K562 (cell line): Measurements from ENCODE around the gene ZNF646. TPM values are rescaled to one million over a fixed set of nuclear protein-coding genes. Genes with fewer than 3 reads are reported as not detected.
A peak's percentile ranks its signal among the peaks of the same experiment; 100 is the strongest.

Experiments
- AFF1 ChIP-seq, 2 experiments: fragments of 450-650 bp; IDR thresholded peaks; 2 replicates each; pipeline ENCODE4 v1.6.1; 2018; ENCODE audit warnings: mild to moderate bottlenecking in 2 of 2, low read depth in 1 of 2; ENCODE audit not compliant: partially characterized antibody in 2 of 2
- BACH1 ChIP-seq: fragments of 200-800 bp; sonication (Bioruptor generic); IDR thresholded peaks from 2 replicates; pipeline ENCODE4 v1.6.1; 2016; ENCODE audit warnings: missing genetic modification characterization, missing compliant biosample characterization
- CHCHD3 ChIP-seq: fragments of 250-450 bp; sonication (Bioruptor Pico); IDR thresholded peaks from 2 replicates; pipeline ENCODE4 v2.1.2; 2022; ENCODE audit warnings: mild to moderate bottlenecking
- E2F3 ChIP-seq: fragments of 250-450 bp; sonication (Bioruptor Pico); IDR thresholded peaks from 2 replicates; pipeline ENCODE4 v1.4.0; 2020; ENCODE audit warnings: mild to moderate bottlenecking
- GABPB2 ChIP-seq: fragments of 250-450 bp; sonication (Bioruptor Pico); conservative IDR thresholded peaks from 2 replicates; pipeline ENCODE4 v1.5.1; 2021; ENCODE audit warnings: mild to moderate bottlenecking
- HMBOX1 ChIP-seq: sonication (generic); IDR thresholded peaks from 2 replicates; pipeline ENCODE4 v1.6.1; 2016
- MAFK ChIP-seq: IDR thresholded peaks from 2 replicates; pipeline ENCODE4 v1.6.1; 2011; ENCODE audit warnings: low read length, improper control_type of control experiment
- MTA2 ChIP-seq: fragments of 450-650 bp; IDR thresholded peaks from 2 replicates; pipeline ENCODE4 v1.6.1; 2016; ENCODE audit warnings: low read depth
- SMAD3 ChIP-seq: fragments of 450-650 bp; formaldehyde crosslinking; conservative IDR thresholded peaks from 2 replicates; pipeline ENCODE4 v1.4.0; 2020; ENCODE audit warnings: mild to moderate bottlenecking
- THAP12 ChIP-seq: fragments of 250-450 bp; sonication (Bioruptor Pico); IDR thresholded peaks from 2 replicates; pipeline ENCODE4 v1.9.0; 2021; ENCODE audit warnings: mild to moderate bottlenecking, inconsistent platforms
- TSC22D4 ChIP-seq: fragments of 450-650 bp; IDR thresholded peaks from 2 replicates; pipeline ENCODE4 v1.6.1; 2016; ENCODE audit warnings: missing genetic modification characterization, missing biosample characterization, control low read depth
- ZNF717 ChIP-seq: fragments of 250-450 bp; sonication (Bioruptor Pico); IDR thresholded peaks from 2 replicates; pipeline ENCODE4 v1.5.0; 2021
- polyA plus RNA-seq, 8 experiments: library from polyadenylated mRNA; depleted of rRNA in 4 of 8; stranded (reverse) in 5 of 8; unstranded in 3 of 8; fragments of >200 nt; fragmentation: Nextera tagmentation in 2 of 8; fragmentation: Illumina TruSeq in 1 of 8; extraction: Ambion mirVana in 2 of 8; extraction: Trizol in 1 of 8; gene quantifications; 2 replicates each; pipeline versions ENCODE4 v1.2.1 to v1.2.3, GENCODE V29; 2011 to 2014; ENCODE audit warnings: inconsistent platforms in 1 of 8, missing spikeins in 1 of 8
- total RNA-seq, 7 experiments: library from RNA; depleted of rRNA in 6 of 7; stranded (reverse); fragments of >200 nt in 6 of 7; fragmentation: Illumina TruSeq in 2 of 7; extraction: Trizol in 2 of 7; gene quantifications; 2 replicates each; pipeline versions ENCODE4 v1.2.1 to v1.2.3, GENCODE V29; 2011 to 2021; ENCODE audit warnings: low replicate concordance in 1 of 7
- TF ChIP-seq, protein P1 (sequence below): fragments of 250-450 bp; sonication (Bioruptor Pico); IDR thresholded peaks from 2 replicates; pipeline ENCODE4 v1.4.0; 2020; ENCODE audit warnings: mild to moderate bottlenecking, moderate library complexity
- TF ChIP-seq, protein P2 (sequence below): fragments of 250-450 bp; sonication (Bioruptor Pico); IDR thresholded peaks from 2 replicates; pipeline ENCODE4 v1.8.0; 2022; ENCODE audit warnings: inconsistent platforms

Gene ZNF646
- total and polyA plus RNA-seq, 9 of the 15 experiments (the other 6 are each of a cell fraction or from before 2014, with no cell fraction given), result 0.08 to 20.6 (median 8.0) TPM

- TF ChIP-seq, protein P1, sequence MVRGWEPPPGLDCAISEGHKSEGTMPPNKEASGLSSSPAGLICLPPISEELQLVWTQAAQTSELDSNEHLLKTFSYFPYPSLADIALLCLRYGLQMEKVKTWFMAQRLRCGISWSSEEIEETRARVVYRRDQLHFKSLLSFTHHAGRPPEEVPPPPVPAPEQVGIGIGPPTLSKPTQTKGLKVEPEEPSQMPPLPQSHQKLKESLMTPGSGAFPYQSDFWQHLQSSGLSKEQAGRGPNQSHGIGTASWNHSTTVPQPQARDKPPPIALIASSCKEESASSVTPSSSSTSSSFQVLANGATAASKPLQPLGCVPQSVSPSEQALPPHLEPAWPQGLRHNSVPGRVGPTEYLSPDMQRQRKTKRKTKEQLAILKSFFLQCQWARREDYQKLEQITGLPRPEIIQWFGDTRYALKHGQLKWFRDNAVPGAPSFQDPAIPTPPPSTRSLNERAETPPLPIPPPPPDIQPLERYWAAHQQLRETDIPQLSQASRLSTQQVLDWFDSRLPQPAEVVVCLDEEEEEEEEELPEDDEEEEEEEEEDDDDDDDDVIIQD (CRISPR knock-in tag), result no peak
- TF ChIP-seq SMAD3 (CRISPR knock-in tag) (no peak), TSC22D4 (no peak), MTA2 (no peak), HMBOX1 (peak; percentile 86), BACH1 (no peak), ZNF717 (no peak), GABPB2 (CRISPR knock-in tag) (no peak), MAFK (peak; percentile 16; the same call in 1 of the 2 replicates), CHCHD3 (no peak), E2F3 (CRISPR knock-in tag) (no peak), THAP12 (CRISPR knock-in tag) (no peak), AFF1 (IDR thresholded peaks at IDR 0.05; ENCODE audit: low read depth in 1 of 2, partially characterized antibody in 2 of 2) (no peak)
- TF ChIP-seq, protein P2, sequence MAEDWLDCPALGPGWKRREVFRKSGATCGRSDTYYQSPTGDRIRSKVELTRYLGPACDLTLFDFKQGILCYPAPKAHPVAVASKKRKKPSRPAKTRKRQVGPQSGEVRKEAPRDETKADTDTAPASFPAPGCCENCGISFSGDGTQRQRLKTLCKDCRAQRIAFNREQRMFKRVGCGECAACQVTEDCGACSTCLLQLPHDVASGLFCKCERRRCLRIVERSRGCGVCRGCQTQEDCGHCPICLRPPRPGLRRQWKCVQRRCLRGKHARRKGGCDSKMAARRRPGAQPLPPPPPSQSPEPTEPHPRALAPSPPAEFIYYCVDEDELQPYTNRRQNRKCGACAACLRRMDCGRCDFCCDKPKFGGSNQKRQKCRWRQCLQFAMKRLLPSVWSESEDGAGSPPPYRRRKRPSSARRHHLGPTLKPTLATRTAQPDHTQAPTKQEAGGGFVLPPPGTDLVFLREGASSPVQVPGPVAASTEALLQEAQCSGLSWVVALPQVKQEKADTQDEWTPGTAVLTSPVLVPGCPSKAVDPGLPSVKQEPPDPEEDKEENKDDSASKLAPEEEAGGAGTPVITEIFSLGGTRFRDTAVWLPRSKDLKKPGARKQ, result no peak
Observed at GRCh38 chr16:31128711-31129567, 54.7 kb downstream of the ZNF646 start (continued).
